ENCODE results near the gene BCAR1. TPM values are rescaled to one million over a fixed set of nuclear protein-coding genes. Genes with fewer than 3 reads are reported as not detected.
A peak's percentile ranks its signal among the peaks of the same experiment; 100 is the strongest.

The BCAR1 gene
- total RNA-seq, 6 experiments from 2014 or later: 29.2 to 108 (median 51.2) TPM

DNA sequence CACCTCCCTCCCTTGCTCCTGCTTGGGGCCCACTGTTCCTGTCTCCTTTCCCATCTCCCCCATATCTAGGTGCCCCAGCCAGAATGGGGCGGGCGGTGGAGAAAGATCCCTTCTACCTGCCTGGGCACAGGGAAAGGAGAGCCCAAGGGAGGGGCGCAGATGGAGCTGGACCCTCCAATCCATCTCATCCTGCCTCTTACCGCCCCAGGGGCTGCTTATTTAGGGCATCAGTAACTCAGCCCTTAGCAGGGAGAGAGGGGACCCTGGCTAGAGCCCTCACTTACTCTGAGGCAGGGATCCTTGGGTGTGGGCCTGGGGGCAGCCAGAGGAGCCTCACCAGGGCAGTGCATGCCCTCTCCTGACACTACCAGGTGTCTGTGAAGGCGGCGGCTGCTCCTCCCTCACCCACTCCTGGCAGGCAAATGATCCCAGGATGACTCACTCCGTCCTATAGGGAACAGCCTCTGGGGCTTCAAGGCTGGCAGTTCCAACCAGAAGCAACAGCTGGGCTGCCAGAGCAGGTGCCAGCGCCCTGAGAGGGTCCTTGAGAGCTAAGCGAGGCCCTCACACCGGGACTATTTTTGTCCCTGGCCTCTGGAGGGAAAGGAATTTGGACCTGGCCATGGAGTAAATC is 16.3 kb upstream of the BCAR1 start:
- H3K4me1 ChIP-seq: peaks cover 0 to 25% (median 15%) of the 10 kb centered on the region in 4 donors
- TF ChIP-seq, protein P1, sequence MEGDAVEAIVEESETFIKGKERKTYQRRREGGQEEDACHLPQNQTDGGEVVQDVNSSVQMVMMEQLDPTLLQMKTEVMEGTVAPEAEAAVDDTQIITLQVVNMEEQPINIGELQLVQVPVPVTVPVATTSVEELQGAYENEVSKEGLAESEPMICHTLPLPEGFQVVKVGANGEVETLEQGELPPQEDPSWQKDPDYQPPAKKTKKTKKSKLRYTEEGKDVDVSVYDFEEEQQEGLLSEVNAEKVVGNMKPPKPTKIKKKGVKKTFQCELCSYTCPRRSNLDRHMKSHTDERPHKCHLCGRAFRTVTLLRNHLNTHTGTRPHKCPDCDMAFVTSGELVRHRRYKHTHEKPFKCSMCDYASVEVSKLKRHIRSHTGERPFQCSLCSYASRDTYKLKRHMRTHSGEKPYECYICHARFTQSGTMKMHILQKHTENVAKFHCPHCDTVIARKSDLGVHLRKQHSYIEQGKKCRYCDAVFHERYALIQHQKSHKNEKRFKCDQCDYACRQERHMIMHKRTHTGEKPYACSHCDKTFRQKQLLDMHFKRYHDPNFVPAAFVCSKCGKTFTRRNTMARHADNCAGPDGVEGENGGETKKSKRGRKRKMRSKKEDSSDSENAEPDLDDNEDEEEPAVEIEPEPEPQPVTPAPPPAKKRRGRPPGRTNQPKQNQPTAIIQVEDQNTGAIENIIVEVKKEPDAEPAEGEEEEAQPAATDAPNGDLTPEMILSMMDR (IDR thresholded peaks at IDR 0.05): no peak
- TF ChIP-seq POLR2A (IDR thresholded peaks at IDR 0.05): no peak
- peak in 1 of 4 donors; percentile 31 for ATAC-seq
- H3K4me3 ChIP-seq: no peak overlapping the region
- no peaks in the 10 kb centered on the region for H3K27me3 ChIP-seq
- intact Hi-C loops (cut with DNase I): no loop called here
- DNase-seq: peak in 1 of 3 donors; percentile 65
- no peaks in the 10 kb centered on the region for H3K36me3 ChIP-seq
- no peak overlapping the region for H3K27ac ChIP-seq
- WGBS (ENCODE audit: insufficient coverage, low coverage, low lambda C conversion rate, missing lambda C conversion rate): 83% methylated on average over 2 of the region's 10 CpGs
- no peaks in the 10 kb centered on the region for H3K9me3 ChIP-seq

DNA sequence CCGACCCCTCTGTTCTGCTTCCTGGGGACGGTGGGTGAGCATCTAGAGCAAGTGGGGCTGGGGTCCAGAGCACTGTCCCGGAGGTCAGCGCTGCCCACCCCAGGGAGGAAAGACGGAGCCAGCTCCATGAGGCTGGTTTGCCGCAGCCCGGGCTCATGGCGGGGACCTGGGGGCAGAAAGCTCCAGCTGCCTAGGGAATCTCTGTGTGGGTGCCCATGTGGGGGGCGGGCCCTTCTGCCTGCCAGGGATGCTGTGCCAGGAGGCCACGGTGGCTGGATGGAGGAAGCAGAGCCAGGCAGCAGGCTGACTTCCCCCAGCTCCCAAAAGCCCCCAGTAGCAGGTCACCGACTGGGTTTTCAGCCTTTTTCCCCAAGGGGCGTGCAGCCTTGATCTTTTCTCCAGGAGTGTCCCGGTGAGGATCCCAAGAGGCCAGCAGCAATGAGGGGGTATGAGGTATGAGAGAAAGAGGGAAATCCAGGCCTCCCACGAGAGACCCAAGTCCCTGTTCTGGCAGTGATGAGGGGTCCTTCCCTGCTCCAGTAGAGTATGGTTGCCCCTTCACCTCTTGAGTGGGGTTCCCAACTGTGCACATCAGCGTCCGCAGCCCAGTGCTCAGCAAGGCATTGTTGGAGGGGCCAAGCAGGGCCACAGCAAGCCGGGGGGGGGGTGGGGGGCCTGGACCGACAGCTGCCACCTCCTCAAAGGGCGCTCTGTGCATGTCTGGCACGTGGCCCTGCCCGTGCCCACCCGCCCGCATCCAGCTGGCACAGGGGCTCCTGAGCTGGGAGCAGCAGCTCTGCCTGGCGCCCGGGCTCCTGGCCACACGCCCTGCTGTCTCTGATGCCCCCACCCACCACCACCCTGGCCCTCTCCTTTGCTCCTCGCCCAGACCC is 15.6 kb upstream of the BCAR1 start:
- Histone ChIP-seq H3K27ac (peak overlapping the region in 1 of 3 donors; percentile 92), H3K9me3 (no peaks in the 10 kb centered on the region), H3K27me3 (no peaks in the 10 kb centered on the region), H3K4me1 (peaks cover 0 to 33% (median 20%) of the 10 kb centered on the region in 4 donors), H3K4me3 (peak overlapping the region in 2 of 3 donors; percentile 95 to 98), H3K36me3 (no peaks in the 10 kb centered on the region)
- WGBS (ENCODE audit: insufficient coverage, low coverage, low lambda C conversion rate, missing lambda C conversion rate): 80% methylated on average over 1 of the region's 27 CpGs
- ATAC-seq (no peak), DNase-seq (peak in 1 of 3 donors; percentile 45)
- intact Hi-C loops (cut with DNase I): no loop called here
- TF ChIP-seq, protein P1 (IDR thresholded peaks at IDR 0.05): no peak
- no peak for TF ChIP-seq POLR2A (IDR thresholded peaks at IDR 0.05)

DNA sequence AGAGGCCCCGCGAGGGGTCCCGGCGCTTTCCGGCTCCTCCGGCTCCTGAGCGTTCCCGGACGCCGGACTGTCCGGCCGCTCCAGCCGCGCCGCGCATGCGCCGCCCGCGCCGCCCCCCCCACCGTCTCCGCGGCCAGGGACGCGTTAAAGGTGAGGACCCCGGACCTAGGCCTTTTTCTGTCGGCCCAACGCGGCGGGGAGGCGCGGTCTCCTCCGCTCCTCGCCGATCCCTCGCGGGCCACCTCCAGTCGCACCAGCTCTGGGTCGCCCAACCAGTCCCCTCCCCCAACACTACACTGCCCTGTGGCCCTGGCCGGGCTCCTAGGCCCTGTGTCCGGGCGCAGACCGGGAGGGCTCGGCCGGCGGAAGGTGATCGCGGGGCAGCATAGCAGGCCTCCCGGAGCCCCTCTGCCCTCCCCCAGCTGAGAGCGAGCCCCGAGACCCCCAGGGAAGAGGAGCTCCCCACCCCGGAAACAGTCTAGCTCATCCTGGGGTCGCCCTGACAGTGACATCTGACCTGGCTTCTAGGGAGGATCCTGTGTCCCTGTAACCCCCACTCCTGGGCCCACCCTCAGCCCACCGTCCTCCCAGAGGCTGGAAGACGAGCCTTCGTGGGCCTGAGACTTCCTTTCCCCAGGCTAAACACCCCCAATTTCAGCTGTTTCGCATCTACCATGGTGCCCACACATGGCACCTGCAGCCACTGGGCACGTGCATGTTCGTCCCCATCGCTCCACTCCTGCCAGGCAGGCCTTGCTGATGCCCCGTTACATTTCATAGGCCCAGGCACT is 14.7 kb upstream of the BCAR1 start:
- peak; percentile 86 for TF ChIP-seq POLR2A (IDR thresholded peaks at IDR 0.05)
- TF ChIP-seq, protein P1 (IDR thresholded peaks at IDR 0.05): no peak
- peak overlapping the region; percentile 89 to 96 (median 92) for H3K27ac ChIP-seq
- intact Hi-C loops (cut with DNase I): no loop called here
- H3K27me3 ChIP-seq: no peaks in the 10 kb centered on the region
- H3K9me3 ChIP-seq: no peaks in the 10 kb centered on the region
- peak overlapping the region; percentile 85 to 98 (median 95) for H3K4me3 ChIP-seq
- 17% methylated on average over 18 of the region's 62 CpGs for WGBS (ENCODE audit: insufficient coverage, low coverage, low lambda C conversion rate, missing lambda C conversion rate)
- H3K36me3 ChIP-seq: no peaks in the 10 kb centered on the region
- H3K4me1 ChIP-seq: peaks cover 0 to 39% (median 23%) of the 10 kb centered on the region in 4 donors
- DNase-seq (peak; percentile 79 to 84 (median 82)), ATAC-seq (peak; percentile 25 to 59 (median 57))
